GM19468 (cell line): ENCODE results near the gene IARS1.

Experiments
- ATAC-seq: cut with Tn5 transposase; IDR thresholded peaks from one replicate; pipeline ENCODE4 v1.9.1; 2021; ENCODE audit warnings: mild to moderate bottlenecking, moderate library complexity, moderate number of reproducible peaks; ENCODE audit not compliant: unreplicated experiment; ENCODE audit errors: extremely low read depth

The IARS1 gene

GRCh38 chr9:92247981-92248380 lies 45.5 kb downstream of the IARS1 start:
- ATAC-seq, result no peak

DNA sequence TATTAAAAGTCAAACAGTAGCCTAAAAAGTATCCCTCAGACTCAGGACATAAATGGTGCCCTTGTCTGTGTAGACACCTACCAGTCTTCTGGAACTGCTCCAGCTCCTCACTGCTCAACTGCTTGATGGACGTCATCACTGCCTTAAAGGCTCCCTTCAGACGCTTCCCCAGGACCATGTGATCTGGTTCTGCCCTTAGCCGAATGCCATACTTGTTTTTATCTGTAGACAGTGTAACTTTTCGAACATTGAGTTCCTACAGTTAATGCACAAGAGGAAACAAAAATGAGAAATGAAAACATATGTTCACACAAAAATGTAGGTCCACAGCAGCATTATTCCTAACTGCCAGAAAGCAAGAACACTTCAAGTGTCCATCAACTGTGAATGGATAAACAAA lies 46.2 kb downstream of the IARS1 start:
- no peak for ATAC-seq

DNA sequence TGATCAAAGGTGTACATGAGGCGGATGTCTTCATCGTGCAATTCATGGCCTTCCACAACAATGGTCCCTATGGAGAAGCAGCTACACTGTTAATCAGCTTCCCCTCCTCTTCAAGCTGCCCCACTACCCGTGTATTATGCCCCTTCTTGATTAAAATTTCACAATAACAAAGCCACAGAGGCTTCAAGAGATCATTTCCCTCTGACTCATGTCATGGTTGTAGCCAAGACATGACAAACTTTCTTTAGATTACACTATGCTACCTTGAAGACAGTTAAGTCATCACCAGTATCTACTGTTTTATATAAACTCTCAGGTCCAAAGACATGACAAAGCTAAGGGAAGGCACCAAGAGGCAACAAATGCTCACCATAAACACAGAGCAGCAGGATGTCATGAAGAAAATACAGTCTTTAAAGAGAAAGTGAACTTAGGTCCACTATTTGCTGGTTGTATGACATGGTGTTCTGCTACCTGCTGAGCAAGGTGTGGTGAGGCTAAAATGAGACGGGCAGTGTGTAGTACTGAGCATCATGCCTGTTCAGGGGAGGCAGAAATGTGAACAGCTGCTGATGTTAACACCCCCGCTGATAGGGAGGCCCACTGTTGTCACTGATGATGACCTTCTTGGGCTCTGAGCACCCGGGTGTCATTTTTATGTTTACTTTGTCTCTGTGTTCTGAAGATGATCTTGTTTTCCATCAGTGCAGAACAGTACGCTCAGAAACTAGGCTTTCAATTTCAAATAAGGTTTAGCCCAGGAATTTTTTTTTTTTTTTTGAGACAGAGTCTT lies 48.3 kb downstream of the IARS1 start:
- ATAC-seq, result no peak
